ENCODE results near the gene PLEKHA7.

- no peak for TF ChIP-seq EP300 (IDR thresholded peaks at IDR 0.05)
- TF ChIP-seq, protein P1, sequence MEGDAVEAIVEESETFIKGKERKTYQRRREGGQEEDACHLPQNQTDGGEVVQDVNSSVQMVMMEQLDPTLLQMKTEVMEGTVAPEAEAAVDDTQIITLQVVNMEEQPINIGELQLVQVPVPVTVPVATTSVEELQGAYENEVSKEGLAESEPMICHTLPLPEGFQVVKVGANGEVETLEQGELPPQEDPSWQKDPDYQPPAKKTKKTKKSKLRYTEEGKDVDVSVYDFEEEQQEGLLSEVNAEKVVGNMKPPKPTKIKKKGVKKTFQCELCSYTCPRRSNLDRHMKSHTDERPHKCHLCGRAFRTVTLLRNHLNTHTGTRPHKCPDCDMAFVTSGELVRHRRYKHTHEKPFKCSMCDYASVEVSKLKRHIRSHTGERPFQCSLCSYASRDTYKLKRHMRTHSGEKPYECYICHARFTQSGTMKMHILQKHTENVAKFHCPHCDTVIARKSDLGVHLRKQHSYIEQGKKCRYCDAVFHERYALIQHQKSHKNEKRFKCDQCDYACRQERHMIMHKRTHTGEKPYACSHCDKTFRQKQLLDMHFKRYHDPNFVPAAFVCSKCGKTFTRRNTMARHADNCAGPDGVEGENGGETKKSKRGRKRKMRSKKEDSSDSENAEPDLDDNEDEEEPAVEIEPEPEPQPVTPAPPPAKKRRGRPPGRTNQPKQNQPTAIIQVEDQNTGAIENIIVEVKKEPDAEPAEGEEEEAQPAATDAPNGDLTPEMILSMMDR (IDR thresholded peaks at IDR 0.05), result no peak
- no peak for TF ChIP-seq POLR2AphosphoS5 (IDR thresholded peaks at IDR 0.05)
- no peak for TF ChIP-seq POLR2A (IDR thresholded peaks at IDR 0.05)
Observed at GRCh38 chr11:16833026-16833425, 181.2 kb downstream of the PLEKHA7 start.
